Smooth muscle cell (in vitro differentiated cells): ENCODE measurements around the gene SH3GL1. TPM values are rescaled to one million over a fixed set of nuclear protein-coding genes. Genes with fewer than 3 reads are reported as not detected.
"Not testable (repeated sequence)": the region's sequence is repeated elsewhere in the genome, so short reads cannot be mapped to it uniquely, and the experiment has no call there.

Experiments used
- DNase-seq: peaks from one replicate; lab custom pipeline; 2025; ENCODE audit not compliant: unreplicated experiment; lab: John Stamatoyannopoulos, UW
- H2AFZ ChIP-seq: fragments of 200-600 bp; sonication (generic); 2 replicates; pipeline ENCODE4 v1.6.0; 2016; ENCODE audit warnings: antibody characterized with exemption, low read depth, mild to moderate bottlenecking
- H3F3A ChIP-seq: fragments of 200-600 bp; sonication (generic); 2 replicates; pipeline ENCODE4 v1.6.0; 2017; ENCODE audit warnings: antibody characterized with exemption, low read depth
- H3K27ac ChIP-seq: fragments of 200-600 bp; sonication (generic); 2 replicates; pipeline ENCODE4 v1.5.1; 2016; ENCODE audit warnings: low read depth, mild to moderate bottlenecking
- H3K27me3 ChIP-seq: fragments of 200-600 bp; sonication (generic); 2 replicates; pipeline ENCODE4 v1.6.1; 2016; ENCODE audit warnings: low read depth, mild to moderate bottlenecking
- H3K36me3 ChIP-seq: fragments of 200-600 bp; sonication (generic); 2 replicates; pipeline ENCODE4 v1.5.1; 2016; ENCODE audit warnings: low read depth
- H3K4me1 ChIP-seq: fragments of 200-600 bp; sonication (generic); 2 replicates; pipeline ENCODE4 v1.5.1; 2016; ENCODE audit warnings: low read depth
- H3K4me2 ChIP-seq: fragments of 200-600 bp; sonication (generic); 2 replicates; pipeline ENCODE4 v1.6.0; 2016; ENCODE audit warnings: mild to moderate bottlenecking
- H3K4me3 ChIP-seq: fragments of 200-600 bp; sonication (generic); 2 replicates; pipeline ENCODE4 v1.5.1; 2016; ENCODE audit warnings: mild to moderate bottlenecking
- H3K79me2 ChIP-seq: fragments of 200-600 bp; sonication (generic); 2 replicates; pipeline ENCODE4 v1.6.0; 2016; ENCODE audit warnings: low read depth, mild to moderate bottlenecking
- H3K9ac ChIP-seq: fragments of 200-600 bp; sonication (generic); 2 replicates; pipeline ENCODE4 v1.6.0; 2016; ENCODE audit warnings: low read depth
- H3K9me3 ChIP-seq: fragments of 200-600 bp; sonication (generic); replicated peaks from 2 replicates; pipeline ENCODE4 v1.5.1; 2016; ENCODE audit warnings: low read depth
- H4K20me1 ChIP-seq: fragments of 200-600 bp; sonication (generic); 2 replicates; pipeline ENCODE4 v1.6.0; 2016; ENCODE audit warnings: low read depth
- CTCF ChIP-seq: fragments of 200-600 bp; sonication (generic); IDR thresholded peaks from 2 replicates; pipeline ENCODE4 v1.5.1; 2017; ENCODE audit warnings: borderline replicate concordance, mild to moderate bottlenecking, antibody characterized with exemption; ENCODE audit not compliant: insufficient read depth, poor library complexity, severe bottlenecking
- WGBS: methylation state at CpG from one replicate; pipeline ENCODE4 v1.1.7; 2016; ENCODE audit warnings: low lambda C conversion rate; 5-methylcytosine and 5-hydroxymethylcytosine counted together
- polyA plus RNA-seq: library from polyadenylated mRNA; unstranded; fragments of >200 nt; fragmentation: Nextera tagmentation; extraction: Ambion mirVana; gene quantifications from 2 replicates; pipeline ENCODE4 v1.2.1, GENCODE V29; 2016
- total RNA-seq: library from RNA; depleted of rRNA; stranded (reverse); fragments of >200 nt; gene quantifications from 2 replicates; pipeline ENCODE4 v1.2.3, GENCODE V29; 2014

The SH3GL1 gene
- total and polyA plus RNA-seq, 2 experiments from 2014 or later = 52.9 to 120 TPM

GRCh38 chr19:4334929-4335570 is 65.3 kb downstream of the SH3GL1 start:
- H3K9me3 ChIP-seq = no peaks in the 10 kb centered on the region
- no peaks in the 10 kb centered on the region for H3K27me3 ChIP-seq
- no peak overlapping the region for H2AFZ ChIP-seq
- no peaks in the 10 kb centered on the region for H3K36me3 ChIP-seq
- TF ChIP-seq CTCF = no peak
- no peak overlapping the region for H3K4me2 ChIP-seq
- H3F3A ChIP-seq = no peaks in the 10 kb centered on the region
- no peak overlapping the region for H3K27ac ChIP-seq
- no peak for DNase-seq
- no peaks in the 10 kb centered on the region for H4K20me1 ChIP-seq
- no peak overlapping the region for H3K9ac ChIP-seq
- no peaks in the 10 kb centered on the region for H3K4me1 ChIP-seq
- no peak overlapping the region for H3K4me3 ChIP-seq
- WGBS = 96% methylated on average over 7 of the region's 7 CpGs
- H3K79me2 ChIP-seq = no peaks in the 10 kb centered on the region

GRCh38 chr19:4329858-4330257 is 70.5 kb downstream of the SH3GL1 start:
- H3K9ac ChIP-seq = no peak overlapping the region
- H3K27me3 ChIP-seq = no peaks in the 10 kb centered on the region
- no peak overlapping the region for H3K4me2 ChIP-seq
- no peaks in the 10 kb centered on the region for H4K20me1 ChIP-seq
- WGBS = 95% methylated on average over 19 of the region's 19 CpGs
- peaks cover 9% of the 10 kb centered on the region for H3K4me1 ChIP-seq
- DNase-seq = no peak
- no peaks in the 10 kb centered on the region for H3K36me3 ChIP-seq
- no peaks in the 10 kb centered on the region for H3K79me2 ChIP-seq
- no peak overlapping the region for H3K27ac ChIP-seq
- H2AFZ ChIP-seq = no peak overlapping the region
- H3F3A ChIP-seq = no peaks in the 10 kb centered on the region
- H3K9me3 ChIP-seq = no peaks in the 10 kb centered on the region
- no peak for TF ChIP-seq CTCF
- H3K4me3 ChIP-seq = no peak overlapping the region

GRCh38 chr19:4328991-4329681 is 71.2 kb downstream of the SH3GL1 start:
- H3K9me3 ChIP-seq, H3F3A ChIP-seq, H3K79me2 ChIP-seq, H3K9ac ChIP-seq, H3K36me3 ChIP-seq, H3K4me1 ChIP-seq, H3K27me3 ChIP-seq, H3K27ac ChIP-seq, DNase-seq, H4K20me1 ChIP-seq: not testable (repeated sequence)
- H3K4me3 ChIP-seq = peak overlapping the region; percentile 42
- peak overlapping the region; percentile 24 for H2AFZ ChIP-seq
- peak overlapping the region; percentile 85 for H3K4me2 ChIP-seq
- WGBS = 75% methylated on average over 33 of the region's 35 CpGs

- Histone ChIP-seq H3K36me3 (no peaks in the 10 kb centered on the region), H2AFZ (peak overlapping the region; percentile 24), H3K4me3 (peak overlapping the region; percentile 49), H4K20me1 (no peaks in the 10 kb centered on the region), H3K9me3 (no peaks in the 10 kb centered on the region), H3K4me2 (peak overlapping the region; percentile 85), H3K4me1 (peaks cover 9% of the 10 kb centered on the region), H3K79me2 (no peaks in the 10 kb centered on the region), H3K9ac (no peak overlapping the region), H3F3A (no peaks in the 10 kb centered on the region), H3K27ac (no peak overlapping the region), H3K27me3 (no peaks in the 10 kb centered on the region)
- DNase-seq = peak; percentile 90
- no peak for TF ChIP-seq CTCF
- WGBS = 6% methylated on average over 20 of the region's 49 CpGs
These were observed 71.9 kb downstream of the SH3GL1 start for GRCh38 chr19:4328243-4328990.
